ENCODE results near the gene SLC39A11.

DNA sequence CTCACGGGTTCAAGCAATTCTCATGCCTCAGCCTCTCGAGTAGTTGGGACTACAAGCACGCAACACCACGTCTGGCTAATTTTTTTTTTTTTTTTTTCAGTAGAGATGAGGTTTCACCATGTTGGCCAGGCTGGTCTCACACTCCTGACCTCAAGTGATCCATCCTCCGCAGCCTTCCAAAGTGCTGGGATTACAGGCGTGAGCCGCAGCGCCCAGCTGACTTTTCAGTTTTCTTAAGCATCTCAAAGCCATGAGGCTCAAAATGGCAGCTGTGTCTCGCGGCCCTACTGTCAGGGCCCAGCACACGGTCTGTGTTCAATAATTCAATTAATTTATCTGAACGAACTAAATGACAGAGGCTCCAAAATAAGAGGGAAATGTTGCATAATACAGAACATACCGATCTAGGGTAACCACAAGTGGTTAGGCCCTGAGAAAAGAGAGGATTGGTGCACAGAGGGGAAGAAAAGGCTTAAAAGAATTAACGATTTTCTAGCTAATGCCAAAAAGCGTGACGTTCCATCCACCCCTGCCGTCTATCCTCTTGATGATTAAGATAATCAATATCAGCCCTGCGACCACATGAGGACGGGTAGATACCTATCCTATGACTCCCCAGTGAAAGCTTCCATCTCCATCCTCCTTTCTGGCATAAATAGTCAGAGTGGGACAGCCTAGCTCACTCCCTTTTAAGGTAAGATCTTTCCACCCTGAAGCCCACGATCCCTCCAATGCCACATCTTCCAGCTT is 136.9 kb downstream of the SLC39A11 start:
- TF ChIP-seq, protein P1, sequence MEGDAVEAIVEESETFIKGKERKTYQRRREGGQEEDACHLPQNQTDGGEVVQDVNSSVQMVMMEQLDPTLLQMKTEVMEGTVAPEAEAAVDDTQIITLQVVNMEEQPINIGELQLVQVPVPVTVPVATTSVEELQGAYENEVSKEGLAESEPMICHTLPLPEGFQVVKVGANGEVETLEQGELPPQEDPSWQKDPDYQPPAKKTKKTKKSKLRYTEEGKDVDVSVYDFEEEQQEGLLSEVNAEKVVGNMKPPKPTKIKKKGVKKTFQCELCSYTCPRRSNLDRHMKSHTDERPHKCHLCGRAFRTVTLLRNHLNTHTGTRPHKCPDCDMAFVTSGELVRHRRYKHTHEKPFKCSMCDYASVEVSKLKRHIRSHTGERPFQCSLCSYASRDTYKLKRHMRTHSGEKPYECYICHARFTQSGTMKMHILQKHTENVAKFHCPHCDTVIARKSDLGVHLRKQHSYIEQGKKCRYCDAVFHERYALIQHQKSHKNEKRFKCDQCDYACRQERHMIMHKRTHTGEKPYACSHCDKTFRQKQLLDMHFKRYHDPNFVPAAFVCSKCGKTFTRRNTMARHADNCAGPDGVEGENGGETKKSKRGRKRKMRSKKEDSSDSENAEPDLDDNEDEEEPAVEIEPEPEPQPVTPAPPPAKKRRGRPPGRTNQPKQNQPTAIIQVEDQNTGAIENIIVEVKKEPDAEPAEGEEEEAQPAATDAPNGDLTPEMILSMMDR (IDR thresholded peaks at IDR 0.05) = no peak
- no peak for TF ChIP-seq POLR2A (IDR thresholded peaks at IDR 0.05)

Measured in esophagus squamous epithelium (tissue), 4 donors.